Loucy (cell line): Measurements from ENCODE around the gene RAC2.

Source experiments
- H2AFZ ChIP-seq: fragments of 200-600 bp; sonication (generic); 2 replicates; pipeline ENCODE4 v1.6.0; 2016; ENCODE audit warnings: antibody characterized with exemption, mild to moderate bottlenecking, low read length, moderate library complexity
- H3F3A ChIP-seq: fragments of 200-600 bp; 2 replicates; pipeline ENCODE4 v1.6.0; 2016; ENCODE audit warnings: antibody characterized with exemption, low read depth, mild to moderate bottlenecking
- H3K27me3 ChIP-seq: fragments of 200-600 bp; sonication (generic); 2 replicates; pipeline ENCODE4 v1.6.1; 2014; ENCODE audit warnings: low read length, mild to moderate bottlenecking; ENCODE audit not compliant: insufficient read depth, poor library complexity, severe bottlenecking
- H3K36me3 ChIP-seq: fragments of 200-600 bp; sonication (generic); 2 replicates; pipeline ENCODE4 v1.6.1; 2016; ENCODE audit warnings: low read length; ENCODE audit not compliant: insufficient read depth
- H3K4me1 ChIP-seq: fragments of 200-600 bp; sonication (generic); 2 replicates; pipeline ENCODE4 v1.5.1; 2014; ENCODE audit warnings: low read length, mild to moderate bottlenecking; ENCODE audit not compliant: insufficient read depth, poor library complexity, severe bottlenecking
- H3K4me2 ChIP-seq: fragments of 200-600 bp; sonication (generic); 2 replicates; pipeline ENCODE4 v1.6.0; 2014; ENCODE audit warnings: antibody characterized with exemption, low read length, low read depth, mild to moderate bottlenecking; ENCODE audit not compliant: poor library complexity, severe bottlenecking
- H3K4me3 ChIP-seq: fragments of 200-600 bp; sonication (generic); 2 replicates; pipeline ENCODE4 v1.5.1; 2014; ENCODE audit warnings: low read length, mild to moderate bottlenecking, mixed read lengths; ENCODE audit not compliant: poor library complexity, severe bottlenecking
- H3K79me2 ChIP-seq: fragments of 200-600 bp; sonication (generic); 2 replicates; pipeline ENCODE4 v1.6.1; 2014; ENCODE audit warnings: low read length; ENCODE audit not compliant: insufficient read depth
- H3K9ac ChIP-seq: fragments of 200-600 bp; sonication (generic); 2 replicates; pipeline ENCODE4 v1.6.0; 2014; ENCODE audit warnings: mild to moderate bottlenecking, low read depth, low read length, moderate library complexity; ENCODE audit not compliant: poor library complexity, severe bottlenecking
- H3K9me2 ChIP-seq: fragments of 200-600 bp; sonication (generic); replicated peaks from 2 replicates; pipeline ENCODE4 v1.6.1; 2016; ENCODE audit warnings: low read depth, low read length, mixed read lengths
- H3K9me3 ChIP-seq: fragments of 200-600 bp; sonication (generic); 2 replicates; pipeline ENCODE4 v1.6.1; 2014; ENCODE audit warnings: mild to moderate bottlenecking, antibody characterized with exemption, low read length, low read depth; ENCODE audit not compliant: insufficient read depth
- H4K20me1 ChIP-seq: fragments of 200-600 bp; sonication (generic); 2 replicates; pipeline ENCODE4 v1.6.0; 2014; ENCODE audit warnings: antibody characterized with exemption, low read length, mild to moderate bottlenecking; ENCODE audit not compliant: insufficient read depth, poor library complexity, severe bottlenecking
- CTCF ChIP-seq: fragments of 200-600 bp; sonication (generic); conservative IDR thresholded peaks from 2 replicates; pipeline ENCODE4 v1.5.1; 2014; ENCODE audit warnings: mild to moderate bottlenecking, antibody characterized with exemption, low read length
- EZH2phosphoT487 ChIP-seq: fragments of 200-600 bp; IDR thresholded peaks from 2 replicates; pipeline ENCODE4 v1.6.1; 2018; ENCODE audit warnings: antibody characterized with exemption, mild to moderate bottlenecking, moderate library complexity, borderline replicate concordance

The RAC2 gene

GRCh38 chr22:37291559-37292298, 47.7 kb upstream of the RAC2 start:
- H3K79me2 ChIP-seq: peaks cover 35% of the 10 kb centered on the region; the same call in 1 of the 2 replicates
- H3K9ac ChIP-seq: no peak overlapping the region
- no peaks in the 10 kb centered on the region for H3K9me2 ChIP-seq
- TF ChIP-seq CTCF (no peak), EZH2phosphoT487 (no peak)
- H3K4me1 ChIP-seq: peaks cover 20% of the 10 kb centered on the region
- peaks cover 27% of the 10 kb centered on the region; the same call in 1 of the 2 replicates for H3K36me3 ChIP-seq
- H2AFZ ChIP-seq: no peak overlapping the region
- no peak overlapping the region for H3K4me2 ChIP-seq
- no peaks in the 10 kb centered on the region for H3K27me3 ChIP-seq
- H4K20me1 ChIP-seq: peaks cover 7% of the 10 kb centered on the region
- H3K9me3 ChIP-seq: no peaks in the 10 kb centered on the region
- H3K4me3 ChIP-seq: no peak overlapping the region
- H3F3A ChIP-seq: no peaks in the 10 kb centered on the region

DNA sequence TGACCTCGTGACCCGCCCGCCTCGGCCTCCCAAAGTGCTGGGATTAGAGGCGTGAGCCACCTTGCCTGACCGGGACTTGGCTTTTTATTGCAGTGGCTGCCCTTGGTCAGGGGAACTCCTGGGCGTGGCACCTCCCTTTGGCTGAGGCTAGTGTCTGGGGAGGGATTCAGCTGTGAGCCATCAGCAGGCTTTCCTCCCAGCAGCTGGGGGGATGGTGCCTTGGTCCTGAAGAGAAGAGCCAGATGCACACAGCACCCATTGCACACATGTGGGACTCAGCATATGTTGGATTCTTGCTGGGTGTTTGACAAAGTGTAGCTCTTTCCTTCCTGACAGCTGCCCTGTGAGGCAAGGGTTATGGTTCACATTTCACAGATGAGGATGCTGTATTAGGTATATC, 46.7 kb upstream of the RAC2 start:
- Histone ChIP-seq H3K9ac (no peak overlapping the region), H3K9me3 (no peaks in the 10 kb centered on the region), H3K4me2 (no peak overlapping the region), H3K79me2 (peaks cover 44% of the 10 kb centered on the region), H3K36me3 (peaks cover 20% of the 10 kb centered on the region; the same call in 1 of the 2 replicates), H3K9me2 (no peaks in the 10 kb centered on the region), H3F3A (no peaks in the 10 kb centered on the region), H3K27me3 (no peaks in the 10 kb centered on the region), H4K20me1 (peaks cover 7% of the 10 kb centered on the region), H3K4me1 (peaks cover 25% of the 10 kb centered on the region), H2AFZ (no peak overlapping the region), H3K4me3 (no peak overlapping the region)
- TF ChIP-seq CTCF (no peak), EZH2phosphoT487 (no peak)

DNA sequence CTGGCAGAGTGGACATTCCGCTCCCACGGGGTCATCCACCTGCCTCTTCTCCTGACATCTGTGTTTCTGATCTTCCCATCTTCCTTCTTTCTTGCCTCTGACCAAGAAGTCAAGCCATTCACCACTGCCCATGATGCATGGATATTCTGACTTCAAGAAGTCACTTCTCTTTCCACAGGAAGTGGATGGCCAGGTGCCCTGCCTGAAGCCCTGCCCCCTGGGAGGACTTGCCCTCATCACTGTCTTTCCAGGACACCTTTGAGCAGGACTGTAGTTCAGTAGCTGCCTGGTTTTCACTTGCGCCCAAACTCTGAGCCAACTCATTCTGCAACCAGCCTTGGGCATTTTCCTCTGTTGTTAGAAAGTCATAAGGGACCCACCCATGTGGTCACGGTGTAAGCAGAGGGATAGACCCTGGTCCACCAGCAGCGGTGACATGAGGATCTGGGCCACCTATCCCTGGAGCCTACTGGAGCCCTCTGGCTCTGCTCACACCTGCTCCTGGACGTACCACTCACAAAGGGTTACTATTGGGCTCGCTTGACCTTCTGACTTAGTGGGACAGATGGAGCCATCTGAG, 45.2 kb upstream of the RAC2 start:
- no peaks in the 10 kb centered on the region for H3K9me3 ChIP-seq

More for the DNA sequence above, 45.2 kb upstream of the RAC2 start:
- no peak overlapping the region for H2AFZ ChIP-seq
- no peak overlapping the region for H3K9ac ChIP-seq
- peaks cover 7% of the 10 kb centered on the region for H4K20me1 ChIP-seq
- no peaks in the 10 kb centered on the region for H3K27me3 ChIP-seq
- H3K4me2 ChIP-seq: peak overlapping the region; percentile 19
- H3K4me3 ChIP-seq: no peak overlapping the region
- H3K79me2 ChIP-seq: peaks cover 57% of the 10 kb centered on the region
- peaks cover 34% of the 10 kb centered on the region for H3K4me1 ChIP-seq
- no peaks in the 10 kb centered on the region for H3F3A ChIP-seq
- TF ChIP-seq EZH2phosphoT487: no peak
- H3K9me2 ChIP-seq: no peaks in the 10 kb centered on the region
- H3K36me3 ChIP-seq: peaks cover 18% of the 10 kb centered on the region; the same call in 1 of the 2 replicates
